ENCODE results near the gene CLDN8. TPM values are rescaled to one million over a fixed set of nuclear protein-coding genes. Genes with fewer than 3 reads are reported as not detected.

The CLDN8 gene
- 1 to 10 TPM in 1 of 7 donors, under 1 TPM in 1, not detected in 5; 0.10 to 2.2 TPM for total RNA-seq
- polyA plus RNA-seq, result not detected
- long read RNA-seq, donor 1, result 0 reads
- long read RNA-seq, donor 2, partial matches to known transcripts, result 0 of 1 reads
- long read RNA-seq, donor 2, other reads (novel, unspliced or antisense), result 0 of 1 reads
- long read RNA-seq, donor 3, result 0 reads

GRCh38 chr21:30216041-30216723 is at the start of gene CLDN8:
CLDN8 (minus strand) TSS chr21:30216097; CDS start chr21:30215925, 172 bp downstream.
- intact Hi-C loops (cut with DNase I), result no loop called here
- TF ChIP-seq EP300 (IDR thresholded peaks at IDR 0.05), result no peak
- TF ChIP-seq CTCF (IDR thresholded peaks at IDR 0.05), result no peak
- TF ChIP-seq POLR2A (IDR thresholded peaks at IDR 0.05), result no peak
- DNase-seq, result no peak
- no peaks in the 10 kb centered on the region for H3K4me1 ChIP-seq (ENCODE audit: insufficient read depth)
- WGBS, 3 donors, result 77 to 82% (median 79%) methylated on average over 5 of the region's 5 CpGs
- H3K9me3 ChIP-seq, result no peaks in the 10 kb centered on the region
- H3K36me3 ChIP-seq, result no peaks in the 10 kb centered on the region
- no peak within 1 kb of the TSS for H3K4me3 ChIP-seq
- H3K27me3 ChIP-seq, result no peaks in the 10 kb centered on the region
- H3K27ac ChIP-seq, result no peak within 1 kb of the TSS

GRCh38 chr21:30257773-30258172 is 41.9 kb upstream of the CLDN8 start:
- Histone ChIP-seq H3K27ac (no peak overlapping the region), H3K4me1 (ENCODE audit: insufficient read depth) (no peaks in the 10 kb centered on the region), H3K4me3 (no peak overlapping the region), H3K36me3 (no peaks in the 10 kb centered on the region), H3K9me3 (no peaks in the 10 kb centered on the region), H3K27me3 (no peaks in the 10 kb centered on the region)
- DNase-seq, result no peak
- TF ChIP-seq EP300 (IDR thresholded peaks at IDR 0.05), result no peak
- no peak for TF ChIP-seq CTCF (IDR thresholded peaks at IDR 0.05)
- no peak for TF ChIP-seq POLR2A (IDR thresholded peaks at IDR 0.05)
- intact Hi-C loops (cut with DNase I), result no loop called here
- WGBS, 3 donors, result 60 to 75% (median 64%) methylated on average over 4 of the region's 4 CpGs

DNA sequence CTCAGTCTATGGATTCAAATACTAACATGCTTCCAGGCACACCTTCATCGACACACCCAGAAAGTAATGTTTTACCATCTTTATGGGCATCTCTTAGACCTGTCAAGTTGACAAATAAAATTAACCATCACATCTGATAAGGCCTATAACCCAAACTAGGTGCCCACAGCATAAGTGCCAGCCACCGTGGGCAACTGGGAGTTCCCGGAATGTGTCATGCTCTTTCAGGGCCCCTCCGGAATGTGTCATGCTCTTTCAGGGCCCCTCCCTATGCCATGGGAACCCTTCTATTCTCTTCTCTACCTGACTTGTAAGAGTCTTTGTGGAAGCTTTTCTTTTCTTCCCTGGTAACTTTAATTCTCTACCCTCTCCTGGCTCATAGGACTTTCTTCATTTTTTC is 40.2 kb upstream of the CLDN8 start:
- TF ChIP-seq EP300 (IDR thresholded peaks at IDR 0.05) (no peak), POLR2A (IDR thresholded peaks at IDR 0.05) (no peak), CTCF (IDR thresholded peaks at IDR 0.05) (no peak)
- intact Hi-C loops (cut with DNase I), result no loop called here
- WGBS, 3 donors, result 91 to 95% (median 93%) methylated on average over 4 of the region's 4 CpGs
- Histone ChIP-seq H3K9me3 (no peaks in the 10 kb centered on the region), H3K36me3 (no peaks in the 10 kb centered on the region), H3K27me3 (no peaks in the 10 kb centered on the region), H3K4me1 (ENCODE audit: insufficient read depth) (no peaks in the 10 kb centered on the region), H3K4me3 (no peak overlapping the region), H3K27ac (no peak overlapping the region)
- DNase-seq, result no peak

- Histone ChIP-seq H3K4me3 (no peak overlapping the region), H3K36me3 (no peaks in the 10 kb centered on the region), H3K27me3 (no peaks in the 10 kb centered on the region), H3K4me1 (ENCODE audit: insufficient read depth) (no peaks in the 10 kb centered on the region), H3K27ac (no peak overlapping the region), H3K9me3 (no peaks in the 10 kb centered on the region)
- no peak for TF ChIP-seq POLR2A (IDR thresholded peaks at IDR 0.05)
- TF ChIP-seq EP300 (IDR thresholded peaks at IDR 0.05), result no peak
- no peak for TF ChIP-seq CTCF (IDR thresholded peaks at IDR 0.05)
- DNase-seq, result no peak
- 40 to 92% (median 45%) methylated on average over 1 of the region's 1 CpG for WGBS, 3 donors
- intact Hi-C loops (cut with DNase I), result no loop called here
These were observed 39.8 kb upstream of the CLDN8 start for GRCh38 chr21:30255679-30256078.
